IMR-90 (cell line): ENCODE results near the gene NSUN4. TPM values are rescaled to one million over a fixed set of nuclear protein-coding genes. Genes with fewer than 3 reads are reported as not detected.

Source experiments
- ATAC-seq: fragments of 200-7000 bp; cut with Tn5 transposase; 2 replicates; pipeline ENCODE4 v1.9.1; 2020; ENCODE audit warnings: low read depth, mild to moderate bottlenecking, moderate library complexity
- BruUV-seq: library from RNA; stranded (reverse); fragments of 400-500 nt; replicated peaks from 2 replicates; lab custom pipeline; 2021; lab: Mats Ljungman, UMichigan
- CTCF ChIA-PET: fragments of 300-600 bp; formaldehyde crosslinking; extraction: SDS; loops from one replicate; lab custom pipeline; 2021; ENCODE audit warnings: antibody characterized with exemption; lab: Yijun Ruan, JAX
- POLR2A ChIA-PET: fragments of 300-600 bp; sonication (Branson Sonifier 250); formaldehyde crosslinking; loops from one replicate; lab custom pipeline; 2022; ENCODE audit warnings: antibody characterized with exemption; ENCODE audit not compliant: unreplicated experiment; lab: Charles Lee
- DNase-seq: peaks from one replicate; pipeline ENCODE4 v3.0.0; 2013
- H2AFZ ChIP-seq: replicated peaks from 2 replicates; pipeline ENCODE3; 2013; ENCODE audit warnings: low read length, mild to moderate bottlenecking; ENCODE audit not compliant: poor library complexity
- H2AK5ac ChIP-seq: 2 replicates; pipeline ENCODE4 v1.6.1; 2013; ENCODE audit warnings: low read depth, low read length, inconsistent platforms
- H2AK9ac ChIP-seq: replicated peaks from 2 replicates; pipeline ENCODE3; 2013; ENCODE audit warnings: mild to moderate bottlenecking, low read depth, low read length, moderate library complexity; ENCODE audit not compliant: poor library complexity
- H2BK120ac ChIP-seq: 2 replicates; pipeline ENCODE4 v1.6.1; 2013; ENCODE audit warnings: low read depth, low read length, inconsistent platforms
- H2BK15ac ChIP-seq: 3 replicates; pipeline ENCODE4 v1.6.1; 2013; ENCODE audit warnings: low read depth, low read length, inconsistent platforms
- H2BK20ac ChIP-seq: 2 replicates; pipeline ENCODE4 v1.6.1; 2013; ENCODE audit warnings: low read depth, mild to moderate bottlenecking, inconsistent platforms, low read length, moderate library complexity
- H2BK5ac ChIP-seq: 2 replicates; pipeline ENCODE4 v1.6.1; 2013; ENCODE audit warnings: mild to moderate bottlenecking, low read depth, low read length, inconsistent platforms; ENCODE audit not compliant: poor library complexity, severe bottlenecking
- H3K14ac ChIP-seq: replicated peaks from 2 replicates; pipeline ENCODE4 v1.6.1; 2013; ENCODE audit warnings: low read depth, low read length, inconsistent platforms
- H3K18ac ChIP-seq: 2 replicates; pipeline ENCODE4 v1.6.1; 2013; ENCODE audit warnings: low read depth, low read length, control low read depth
- H3K23ac ChIP-seq: 2 replicates; pipeline ENCODE4 v1.6.1; 2013; ENCODE audit warnings: low read depth, low read length, inconsistent platforms
- H3K27ac ChIP-seq: 2 replicates; pipeline ENCODE4 v1.5.1; 2013; ENCODE audit warnings: mild to moderate bottlenecking, control low read depth, low read length; ENCODE audit not compliant: insufficient read depth
- H3K27me3 ChIP-seq: 2 replicates; pipeline ENCODE4 v1.6.1; 2013; ENCODE audit warnings: low read length; ENCODE audit not compliant: control insufficient read depth, insufficient read depth
- H3K36me3 ChIP-seq: 2 replicates; pipeline ENCODE4 v1.6.1; 2013; ENCODE audit warnings: low read length, mixed read lengths; ENCODE audit not compliant: control insufficient read depth, insufficient read depth
- H3K4ac ChIP-seq: 2 replicates; pipeline ENCODE4 v1.6.1; 2013; ENCODE audit warnings: low read depth, low read length, inconsistent platforms
- H3K4me1 ChIP-seq: 2 replicates; pipeline ENCODE4 v1.6.1; 2013; ENCODE audit warnings: low read length, mixed read lengths; ENCODE audit not compliant: control insufficient read depth, insufficient read depth
- H3K4me2 ChIP-seq: 2 replicates; pipeline ENCODE4 v1.6.1; 2013; ENCODE audit warnings: low read depth, mild to moderate bottlenecking, control low read depth, low read length, moderate library complexity
- H3K4me3 ChIP-seq: 2 replicates; pipeline ENCODE4 v1.5.1; 2013; ENCODE audit warnings: low read depth, mild to moderate bottlenecking, control low read depth, low read length, moderate library complexity; ENCODE audit not compliant: insufficient read depth
- H3K56ac ChIP-seq: 2 replicates; pipeline ENCODE4 v1.6.1; 2013; ENCODE audit warnings: low read length, inconsistent platforms; ENCODE audit not compliant: insufficient read depth; ENCODE audit errors: extremely low read depth
- H3K79me1 ChIP-seq, 2 experiments: 2 replicates each; pipeline ENCODE4 v1.6.1; 2013; ENCODE audit warnings: low read length in 2 of 2, inconsistent platforms in 1 of 2, low read depth in 1 of 2
- H3K9ac ChIP-seq: 2 replicates; pipeline ENCODE4 v1.6.1; 2013; ENCODE audit warnings: low read depth, low read length, control low read depth
- H3K9me1 ChIP-seq: 2 replicates; pipeline ENCODE4 v1.6.1; 2013; ENCODE audit warnings: low read length, inconsistent platforms; ENCODE audit not compliant: insufficient read depth
- H3K9me3 ChIP-seq: 2 replicates; pipeline ENCODE4 v1.6.1; 2013; ENCODE audit warnings: low read length; ENCODE audit not compliant: control insufficient read depth, insufficient read depth
- H4K20me1 ChIP-seq: 2 replicates; pipeline ENCODE4 v1.6.1; 2013; ENCODE audit warnings: low read length, inconsistent platforms; ENCODE audit not compliant: insufficient read depth
- H4K5ac ChIP-seq: 2 replicates; pipeline ENCODE4 v1.6.1; 2013; ENCODE audit warnings: mild to moderate bottlenecking, low read depth, low read length, control low read depth
- H4K8ac ChIP-seq, 2 experiments: 2 replicates each; pipeline ENCODE4 v1.6.1; 2013; ENCODE audit warnings: low read depth in 2 of 2, low read length in 2 of 2, control low read depth in 1 of 2, inconsistent platforms in 1 of 2
- H4K91ac ChIP-seq: 2 replicates; pipeline ENCODE4 v1.6.1; 2013; ENCODE audit warnings: low read depth, low read length, inconsistent platforms; ENCODE audit not compliant: insufficient read depth
- BHLHE40 ChIP-seq: fragments of 150-350 bp; IDR thresholded peaks from 2 replicates; pipeline ENCODE4 v1.6.1; 2016; ENCODE audit warnings: mild to moderate bottlenecking, low read depth, low read length
- CEBPB ChIP-seq: IDR thresholded peaks from 2 replicates; pipeline ENCODE4 v1.6.1; 2012; ENCODE audit warnings: low read depth, low read length, improper control_type of control experiment
- CHD1 ChIP-seq: IDR thresholded peaks from 2 replicates; pipeline ENCODE4 v1.6.1; 2012; ENCODE audit warnings: low read depth, low read length, improper control_type of control experiment
- ELK1 ChIP-seq: fragments of 150-350 bp; IDR thresholded peaks from 2 replicates; pipeline ENCODE4 v1.6.1; 2016; ENCODE audit warnings: low read depth, mild to moderate bottlenecking, low read length, moderate library complexity, borderline replicate concordance
- MAFK ChIP-seq: IDR thresholded peaks from 2 replicates; pipeline ENCODE4 v1.6.1; 2012; ENCODE audit warnings: low read depth, low read length, improper control_type of control experiment
- MAZ ChIP-seq: IDR thresholded peaks from 2 replicates; pipeline ENCODE4 v1.6.1; 2012; ENCODE audit warnings: low read depth, mild to moderate bottlenecking, low read length, improper control_type of control experiment, moderate library complexity, borderline replicate concordance
- MXI1 ChIP-seq: IDR thresholded peaks from 2 replicates; pipeline ENCODE4 v1.6.1; 2012; ENCODE audit warnings: low read depth, mild to moderate bottlenecking, low read length, moderate library complexity, borderline replicate concordance
- NFE2L2 ChIP-seq: fragments of 150-350 bp; IDR thresholded peaks from 2 replicates; pipeline ENCODE4 v1.6.1; 2016; ENCODE audit warnings: low read depth, mild to moderate bottlenecking, low read length
- POLR2A ChIP-seq: IDR thresholded peaks from 2 replicates; pipeline ENCODE4 v1.6.1; 2012; ENCODE audit warnings: mild to moderate bottlenecking, low read depth, low read length
- RAD21 ChIP-seq: IDR thresholded peaks from 2 replicates; pipeline ENCODE4 v1.6.1; 2012; ENCODE audit warnings: low read length, improper control_type of control experiment
- RCOR1 ChIP-seq: IDR thresholded peaks from 2 replicates; pipeline ENCODE4 v1.6.1; 2012; ENCODE audit warnings: mild to moderate bottlenecking, low read length, improper control_type of control experiment; ENCODE audit not compliant: insufficient replicate concordance
- RFX5 ChIP-seq: IDR thresholded peaks from 2 replicates; pipeline ENCODE4 v1.8.0; 2012; ENCODE audit warnings: low read depth, mild to moderate bottlenecking, low read length, moderate library complexity
- SMC3 ChIP-seq: fragments of 150-350 bp; IDR thresholded peaks from 2 replicates; pipeline ENCODE4 v1.6.1; 2016; ENCODE audit warnings: low read depth, mild to moderate bottlenecking, antibody characterized with exemption, low read length, moderate library complexity
- USF2 ChIP-seq: fragments of 150-350 bp; IDR thresholded peaks from 2 replicates; pipeline ENCODE4 v1.6.1; 2017; ENCODE audit warnings: mild to moderate bottlenecking, antibody characterized with exemption, low read length, low read depth
- WGBS, 2 experiments: methylation state at CpG; one replicate each; pipeline versions ENCODE4 v1.1.5 to v1.1.7; 2013; ENCODE audit warnings: missing lambda C conversion rate in 2 of 2; ENCODE audit not compliant: insufficient read length in 1 of 2; ENCODE audit errors: extremely low coverage in 2 of 2; 5-methylcytosine and 5-hydroxymethylcytosine counted together
- dilution Hi-C: fragments of 300-500 bp; cut with HindIII; formaldehyde crosslinking; loops from one replicate; pipeline ENCODE4 v1.14.3; 2018; ENCODE audit warnings: low sequenced_read_pairs; ENCODE audit not compliant: unreplicated experiment
- in situ Hi-C: fragments of 300-500 bp; cut with MboI; formaldehyde crosslinking; loops from 3 replicates; pipeline ENCODE4 v1.14.3; 2019; ENCODE audit warnings: low sequenced_read_pairs, inconsistent platforms, mixed read lengths
- intact Hi-C: fragments of 100-400 bp; cut with micrococcal nuclease; formaldehyde crosslinking; loops from 2 replicates; pipeline ENCODE4 v1.10.0; 2022
- polyA plus RNA-seq, 3 experiments: library from polyadenylated mRNA; depleted of rRNA; stranded (reverse); fragments of >200 nt; gene quantifications; 2 replicates each; pipeline ENCODE4 v1.2.3, GENCODE V29; 2012; ENCODE audit warnings: low replicate concordance in 1 of 3
- total RNA-seq: library from RNA; depleted of rRNA; stranded (reverse); fragments of >200 nt; gene quantifications from 2 replicates; pipeline ENCODE4 v1.2.3, GENCODE V29; 2012
- TF ChIP-seq, protein P1 (sequence below): conservative IDR thresholded peaks from 2 replicates; pipeline ENCODE4 v1.5.1; 2012; ENCODE audit warnings: mild to moderate bottlenecking, low read depth, low read length, improper control_type of control experiment

The NSUN4 gene
- total and polyA plus RNA-seq, 2 of the 4 experiments (the other 2 are of a cell fraction), result 10.9 to 13.0 TPM

GRCh38 chr1:46344481-46344880 lies 3.9 kb downstream of the NSUN4 start:
- Histone ChIP-seq H4K20me1 (no peaks in the 10 kb centered on the region), H3K9ac (no peak overlapping the region), H3K4me3 (no peak overlapping the region), H3K36me3 (peaks cover 23% of the 10 kb centered on the region), H3K27ac (no peak overlapping the region), H4K8ac (no peak overlapping the region), H3K4me1 (peaks cover 4% of the 10 kb centered on the region), H3K4me2 (no peak overlapping the region), H2BK15ac (no peak overlapping the region), H3K23ac (no peak overlapping the region), H3K14ac (no peak overlapping the region), H2AK5ac (no peak overlapping the region), H3K79me1 (peaks cover 12 to 44% of the 10 kb centered on the region in 2 experiments), H2BK120ac (no peak overlapping the region), H2BK20ac (no peak overlapping the region), H3K9me3 (no peaks in the 10 kb centered on the region), H2AK9ac (no peak overlapping the region), H4K5ac (no peak overlapping the region), H2AFZ (no peak overlapping the region), H3K4ac (no peak overlapping the region), H3K27me3 (no peaks in the 10 kb centered on the region), H2BK5ac (no peak overlapping the region), H4K91ac (no peak overlapping the region), H3K9me1 (peaks cover 7% of the 10 kb centered on the region; the same call in 1 of the 2 replicates), H3K56ac (no peak overlapping the region), H3K18ac (no peak overlapping the region)
- dilution Hi-C loops, result no loop called here
- CTCF ChIA-PET, result no interaction called here
- TF ChIP-seq POLR2A, result no peak
- no peak for TF ChIP-seq NFE2L2
- no peak for TF ChIP-seq MXI1
- no peak for TF ChIP-seq USF2
- TF ChIP-seq, protein P1, sequence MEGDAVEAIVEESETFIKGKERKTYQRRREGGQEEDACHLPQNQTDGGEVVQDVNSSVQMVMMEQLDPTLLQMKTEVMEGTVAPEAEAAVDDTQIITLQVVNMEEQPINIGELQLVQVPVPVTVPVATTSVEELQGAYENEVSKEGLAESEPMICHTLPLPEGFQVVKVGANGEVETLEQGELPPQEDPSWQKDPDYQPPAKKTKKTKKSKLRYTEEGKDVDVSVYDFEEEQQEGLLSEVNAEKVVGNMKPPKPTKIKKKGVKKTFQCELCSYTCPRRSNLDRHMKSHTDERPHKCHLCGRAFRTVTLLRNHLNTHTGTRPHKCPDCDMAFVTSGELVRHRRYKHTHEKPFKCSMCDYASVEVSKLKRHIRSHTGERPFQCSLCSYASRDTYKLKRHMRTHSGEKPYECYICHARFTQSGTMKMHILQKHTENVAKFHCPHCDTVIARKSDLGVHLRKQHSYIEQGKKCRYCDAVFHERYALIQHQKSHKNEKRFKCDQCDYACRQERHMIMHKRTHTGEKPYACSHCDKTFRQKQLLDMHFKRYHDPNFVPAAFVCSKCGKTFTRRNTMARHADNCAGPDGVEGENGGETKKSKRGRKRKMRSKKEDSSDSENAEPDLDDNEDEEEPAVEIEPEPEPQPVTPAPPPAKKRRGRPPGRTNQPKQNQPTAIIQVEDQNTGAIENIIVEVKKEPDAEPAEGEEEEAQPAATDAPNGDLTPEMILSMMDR, result no peak
- no peak for TF ChIP-seq RFX5
- TF ChIP-seq CHD1, result no peak
- no peak for TF ChIP-seq MAFK
- TF ChIP-seq RCOR1, result no peak
- no peak for TF ChIP-seq ELK1
- no peak for TF ChIP-seq CEBPB
- no peak for TF ChIP-seq RAD21
- no peak for TF ChIP-seq MAZ
- no peak for TF ChIP-seq BHLHE40
- no peak for TF ChIP-seq SMC3
- no TSS peak for BruUV-seq
- DNase-seq (no peak), ATAC-seq (no peak)
- 78% methylated on average over 1 of the region's 3 CpGs; no CpG with 5 or more reads in 1 of the 2 experiments for WGBS, 2 experiments
- in situ Hi-C loops, result no loop called here
- intact Hi-C loops, result no loop called here
- POLR2A ChIA-PET, result no interaction called here
